Epithelial cell of proximal tubule (primary cell): ENCODE results near the gene LINC01488. TPM values are rescaled to one million over a fixed set of nuclear protein-coding genes. Genes with fewer than 3 reads are reported as not detected.

Experiments used
- DNase-seq: peaks from one replicate; pipeline ENCODE4 v3.0.0-alpha.2; 2011; ENCODE audit warnings: low read depth
- H3K4me3 ChIP-seq: 2 replicates; pipeline ENCODE4 v1.5.1; 2011; ENCODE audit warnings: low read depth, mild to moderate bottlenecking, low read length
- total RNA-seq: library from RNA; depleted of rRNA; stranded (reverse); fragments of >200 nt; gene quantifications from 2 replicates; pipeline ENCODE4 v1.2.3, GENCODE V29; 2015
- TF ChIP-seq, protein P1 (sequence below): conservative IDR thresholded peaks from 2 replicates; pipeline ENCODE4 v1.5.1; 2012; ENCODE audit warnings: low read depth, mild to moderate bottlenecking, low read length

The LINC01488 gene
- total RNA-seq, 1 donor from 2014 or later: not detected

DNA sequence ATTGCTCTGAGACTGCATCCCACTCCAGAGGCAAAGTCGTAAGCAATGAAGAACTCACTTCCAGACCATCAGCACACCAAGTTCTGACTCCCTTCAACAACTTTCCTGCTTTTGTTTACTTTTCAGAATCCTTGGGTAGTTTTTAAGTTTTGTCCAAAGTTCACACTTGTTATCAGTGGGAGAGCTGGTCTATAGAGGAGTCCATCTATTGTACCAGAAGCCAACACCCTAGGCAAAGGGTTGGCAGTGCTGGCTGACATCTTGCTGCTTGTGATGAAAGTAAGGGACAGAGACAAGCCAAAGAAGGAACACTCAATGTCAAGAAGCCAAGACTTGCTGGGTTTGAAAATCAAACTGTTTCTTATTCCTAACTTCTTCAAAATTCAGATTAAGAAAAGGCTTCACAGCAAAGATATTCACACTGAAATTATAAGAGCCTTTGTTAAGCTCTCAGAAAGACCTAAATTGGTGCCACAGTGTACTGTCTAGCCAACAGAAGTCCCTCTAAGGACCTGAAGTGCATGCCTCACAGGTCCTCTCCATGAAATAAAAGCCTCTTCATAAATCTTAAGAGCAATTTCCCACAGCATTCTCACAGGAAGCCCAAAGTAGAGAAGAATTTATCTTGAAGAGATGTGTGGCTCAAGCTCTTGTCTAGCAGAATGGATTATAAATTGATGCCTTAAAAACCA, 21.5 kb upstream of the LINC01488 start:
- TF ChIP-seq, protein P1, sequence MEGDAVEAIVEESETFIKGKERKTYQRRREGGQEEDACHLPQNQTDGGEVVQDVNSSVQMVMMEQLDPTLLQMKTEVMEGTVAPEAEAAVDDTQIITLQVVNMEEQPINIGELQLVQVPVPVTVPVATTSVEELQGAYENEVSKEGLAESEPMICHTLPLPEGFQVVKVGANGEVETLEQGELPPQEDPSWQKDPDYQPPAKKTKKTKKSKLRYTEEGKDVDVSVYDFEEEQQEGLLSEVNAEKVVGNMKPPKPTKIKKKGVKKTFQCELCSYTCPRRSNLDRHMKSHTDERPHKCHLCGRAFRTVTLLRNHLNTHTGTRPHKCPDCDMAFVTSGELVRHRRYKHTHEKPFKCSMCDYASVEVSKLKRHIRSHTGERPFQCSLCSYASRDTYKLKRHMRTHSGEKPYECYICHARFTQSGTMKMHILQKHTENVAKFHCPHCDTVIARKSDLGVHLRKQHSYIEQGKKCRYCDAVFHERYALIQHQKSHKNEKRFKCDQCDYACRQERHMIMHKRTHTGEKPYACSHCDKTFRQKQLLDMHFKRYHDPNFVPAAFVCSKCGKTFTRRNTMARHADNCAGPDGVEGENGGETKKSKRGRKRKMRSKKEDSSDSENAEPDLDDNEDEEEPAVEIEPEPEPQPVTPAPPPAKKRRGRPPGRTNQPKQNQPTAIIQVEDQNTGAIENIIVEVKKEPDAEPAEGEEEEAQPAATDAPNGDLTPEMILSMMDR: no peak
- H3K4me3 ChIP-seq: no peak overlapping the region
- no peak for DNase-seq

DNA sequence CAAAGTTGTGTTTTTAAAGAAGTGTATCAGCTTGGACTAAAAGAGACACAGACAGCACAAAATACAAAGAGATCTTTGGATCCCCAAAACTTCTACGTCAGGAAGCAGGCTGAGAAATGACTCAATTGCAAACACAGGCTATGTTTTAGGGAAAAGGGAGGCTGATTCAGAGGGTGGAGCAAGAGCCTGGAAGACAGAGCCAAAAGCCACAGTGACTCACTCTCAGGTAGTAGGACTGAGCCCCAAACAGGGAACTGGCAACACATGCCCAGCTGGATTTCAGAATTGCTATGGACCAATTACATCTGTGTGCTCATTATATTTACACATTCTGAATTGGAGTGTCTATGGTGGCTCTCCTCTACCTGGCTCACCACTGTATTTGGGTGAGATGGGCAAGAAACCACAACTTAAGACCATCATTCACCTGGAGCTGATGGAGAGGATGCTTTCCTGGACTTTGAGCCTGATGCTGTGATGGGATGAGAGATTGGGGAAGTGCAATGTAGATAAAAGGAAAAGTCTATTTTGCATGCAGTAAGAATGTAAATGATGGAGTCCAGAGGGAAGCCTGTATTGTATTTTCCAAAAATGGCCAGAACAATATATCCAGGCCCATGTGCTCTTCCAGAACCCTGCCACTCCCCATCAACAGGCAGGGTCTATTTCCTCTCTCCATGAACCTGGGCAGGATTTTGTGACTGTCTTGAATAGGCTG, 20.8 kb upstream of the LINC01488 start:
- no peak for DNase-seq
- no peak overlapping the region for H3K4me3 ChIP-seq
- TF ChIP-seq, protein P1: no peak

DNA sequence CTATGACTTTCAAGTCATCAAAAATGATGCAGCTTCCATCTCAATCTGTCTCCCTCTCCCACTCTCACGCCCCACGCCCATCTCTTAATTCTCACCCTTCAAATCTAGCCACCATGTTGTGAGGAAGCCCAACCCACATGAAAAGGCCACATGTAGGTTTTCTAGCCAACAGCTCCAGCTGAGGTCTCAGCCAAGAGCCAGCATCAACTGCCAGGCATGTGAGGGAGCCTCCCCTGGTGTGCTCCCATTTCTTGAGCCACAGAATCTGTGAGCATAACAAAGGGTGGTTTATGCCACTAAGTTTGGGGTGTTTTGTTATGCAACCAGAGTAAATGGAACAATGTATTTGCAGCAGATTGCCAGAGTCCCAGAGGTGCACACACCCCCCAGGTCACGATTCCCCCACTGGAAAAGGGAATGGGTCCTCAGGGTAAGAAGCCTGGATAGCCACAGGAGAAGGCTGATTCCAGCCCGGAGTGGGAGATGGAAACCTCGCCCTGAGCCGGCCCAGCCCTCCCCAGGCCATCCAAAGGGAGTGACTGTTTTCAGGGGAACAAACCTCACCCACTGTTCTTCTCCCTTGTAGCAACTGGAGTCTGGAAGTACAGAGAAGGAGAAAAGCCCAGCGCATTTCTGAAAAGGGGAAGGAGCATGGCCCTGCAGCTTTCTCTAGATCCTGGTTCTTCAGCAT, 20.0 kb upstream of the LINC01488 start:
- no peak for DNase-seq
- TF ChIP-seq, protein P1: no peak
- H3K4me3 ChIP-seq: no peak overlapping the region

DNA sequence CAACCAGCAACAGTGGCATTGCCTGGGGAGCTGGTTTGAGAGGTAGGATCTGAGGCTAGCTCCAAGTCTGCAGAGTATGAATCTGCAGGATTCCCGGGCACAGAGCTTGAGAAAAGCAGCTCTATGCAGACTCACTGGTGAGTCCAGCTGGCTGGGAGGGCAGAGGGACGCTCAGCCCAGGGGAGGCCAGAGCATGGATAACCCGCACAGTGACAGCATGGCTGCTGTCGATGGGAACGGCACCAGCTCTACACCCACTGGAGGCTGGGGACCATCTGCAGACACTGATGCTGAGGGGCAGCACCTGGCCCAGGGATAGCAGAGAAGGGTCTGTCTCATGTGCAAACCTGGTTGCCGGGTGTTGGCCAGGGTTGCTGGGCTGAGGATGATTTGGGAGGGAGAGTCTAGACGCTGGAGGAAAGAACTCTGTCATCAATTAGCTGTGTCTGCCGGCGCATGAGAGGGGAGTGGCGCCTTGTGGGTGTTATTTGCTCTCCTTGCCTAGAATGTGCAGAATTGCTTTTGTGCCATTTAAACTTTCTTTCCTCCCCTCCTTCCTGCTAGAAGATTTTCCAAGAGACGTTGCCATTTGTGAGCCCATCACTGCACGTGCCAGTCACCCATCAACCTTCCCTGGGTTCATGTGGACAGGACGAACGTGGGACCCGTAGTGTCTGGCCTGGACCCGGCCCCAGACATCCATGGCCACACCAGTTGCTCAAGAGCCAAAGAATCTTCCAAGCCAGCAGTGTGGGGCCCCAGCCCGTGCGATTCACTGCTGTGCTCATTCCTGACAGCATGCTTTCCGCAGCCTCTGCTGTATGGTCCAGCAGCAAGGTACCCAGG, 19.1 kb upstream of the LINC01488 start:
- DNase-seq: no peak
- no peak overlapping the region for H3K4me3 ChIP-seq
- TF ChIP-seq, protein P1: no peak

DNA sequence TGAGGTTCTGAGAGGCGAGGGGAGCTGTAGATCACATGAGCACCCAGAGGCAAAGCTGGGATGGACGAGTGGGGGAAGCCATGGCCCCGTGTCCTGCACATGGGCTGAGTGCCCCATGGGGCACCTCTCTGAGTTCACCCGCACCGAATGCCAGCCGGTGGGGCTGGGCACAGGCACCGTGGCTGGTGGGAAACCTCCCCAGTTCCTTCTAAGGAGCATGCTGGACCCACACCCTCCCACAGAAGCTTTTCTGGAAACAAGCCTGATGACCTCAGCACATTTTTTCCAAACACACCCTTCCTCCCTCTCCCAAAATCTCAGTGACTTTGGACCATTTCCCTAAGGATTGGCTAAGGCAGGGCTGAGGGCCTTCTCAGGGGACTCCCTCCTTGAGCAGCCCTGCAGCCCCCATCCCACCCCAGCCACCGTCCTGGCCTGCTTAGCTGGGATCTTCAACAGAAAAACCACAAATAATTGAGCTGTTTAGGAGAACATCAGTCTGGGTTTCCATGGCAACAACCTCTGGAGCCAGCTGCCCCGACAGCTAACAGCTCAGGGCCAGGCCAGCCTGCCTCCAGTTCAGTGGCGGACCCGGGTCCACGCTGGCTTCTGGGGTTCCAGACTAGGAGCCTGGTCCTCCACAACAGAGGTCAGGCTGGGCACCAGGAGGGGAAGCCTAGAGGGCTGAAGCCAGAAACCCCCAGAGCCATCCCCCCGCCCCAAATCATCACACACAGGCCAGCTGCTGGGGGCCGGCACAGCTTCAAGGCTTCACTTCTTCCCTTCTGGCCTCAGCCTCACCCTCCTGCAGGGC, 18.1 kb upstream of the LINC01488 start:
- TF ChIP-seq, protein P1: no peak
- H3K4me3 ChIP-seq: no peak overlapping the region
- DNase-seq: no peak
